Esophagus squamous epithelium (tissue), 5 donors: ENCODE measurements around the gene SLC22A1. TPM values are rescaled to one million over a fixed set of nuclear protein-coding genes. Genes with fewer than 3 reads are reported as not detected.

ENCODE experiments used
- DNase-seq: peaks from one replicate; lab custom pipeline; 2025; lab: John Stamatoyannopoulos, UW
- H3K27ac ChIP-seq, 4 donors: fragments of 200-600 bp; sonication (generic); one replicate each; pipeline ENCODE4 v1.5.1; 2016 to 2019; ENCODE audit warnings: mild to moderate bottlenecking in 1 of 4
- H3K27me3 ChIP-seq, 4 donors: fragments of 200-600 bp; sonication (generic); 1 replicate in 3 of 4; 2 replicates in 1 of 4; pipeline versions ENCODE4 v1.5.1 to v1.6.0; 2017 to 2021; ENCODE audit warnings: antibody characterized with exemption in 1 of 4
- H3K36me3 ChIP-seq, 3 donors: fragments of 200-600 bp; sonication (generic); one replicate each; pipeline ENCODE4 v1.5.1; 2016 to 2019
- H3K4me1 ChIP-seq, 3 donors: fragments of 200-600 bp; sonication (generic); one replicate each; pipeline ENCODE4 v1.5.1; 2017 to 2019
- H3K4me3 ChIP-seq, 4 donors: fragments of 200-600 bp; sonication (generic); 1 replicate in 3 of 4; 2 replicates in 1 of 4; pipeline ENCODE4 v1.5.1; 2016 to 2019; ENCODE audit warnings: mild to moderate bottlenecking in 2 of 4, moderate library complexity in 1 of 4
- H3K9me3 ChIP-seq, 3 donors: fragments of 200-600 bp; sonication (generic); one replicate each; pipeline ENCODE4 v1.5.1; 2016 to 2019
- POLR2A ChIP-seq, 4 donors: fragments of 450-650 bp; IDR thresholded peaks; one replicate each; pipeline ENCODE4 v1.6.1; 2017; ENCODE audit warnings: antibody characterized with exemption in 4 of 4, mild to moderate bottlenecking in 4 of 4, moderate library complexity in 3 of 4
- WGBS, 2 donors: methylation state at CpG; one replicate each; pipeline ENCODE4 v1.1.5; 2018; 5-methylcytosine and 5-hydroxymethylcytosine counted together
- intact Hi-C: fragments of 100-400 bp; cut with DNase I; formaldehyde crosslinking; loops from one replicate; pipeline ENCODE4 v1.15.0; 2022
- total RNA-seq, 4 donors: library from RNA; depleted of rRNA; stranded (reverse); fragments of >200 nt; gene quantifications; one replicate each; pipeline ENCODE4 v1.1.0, GENCODE V29; 2016
- TF ChIP-seq, protein P1 (sequence below), 6 experiments: fragments of 450-650 bp in 4 of 6; fragments of 200-600 bp in 2 of 6; sonication (generic) in 2 of 6; IDR thresholded peaks; one replicate each; pipeline ENCODE4 v1.5.1; 2016 to 2019; ENCODE audit warnings: antibody characterized with exemption in 6 of 6, mild to moderate bottlenecking in 4 of 6, moderate library complexity in 4 of 6
- donor health status: DM: yes; HTN: yes; CAD: no.

SLC22A1 gene
- total RNA-seq, 4 donors from 2014 or later: 0.35 to 0.53 (median 0.38) TPM; not detected in 1

DNA sequence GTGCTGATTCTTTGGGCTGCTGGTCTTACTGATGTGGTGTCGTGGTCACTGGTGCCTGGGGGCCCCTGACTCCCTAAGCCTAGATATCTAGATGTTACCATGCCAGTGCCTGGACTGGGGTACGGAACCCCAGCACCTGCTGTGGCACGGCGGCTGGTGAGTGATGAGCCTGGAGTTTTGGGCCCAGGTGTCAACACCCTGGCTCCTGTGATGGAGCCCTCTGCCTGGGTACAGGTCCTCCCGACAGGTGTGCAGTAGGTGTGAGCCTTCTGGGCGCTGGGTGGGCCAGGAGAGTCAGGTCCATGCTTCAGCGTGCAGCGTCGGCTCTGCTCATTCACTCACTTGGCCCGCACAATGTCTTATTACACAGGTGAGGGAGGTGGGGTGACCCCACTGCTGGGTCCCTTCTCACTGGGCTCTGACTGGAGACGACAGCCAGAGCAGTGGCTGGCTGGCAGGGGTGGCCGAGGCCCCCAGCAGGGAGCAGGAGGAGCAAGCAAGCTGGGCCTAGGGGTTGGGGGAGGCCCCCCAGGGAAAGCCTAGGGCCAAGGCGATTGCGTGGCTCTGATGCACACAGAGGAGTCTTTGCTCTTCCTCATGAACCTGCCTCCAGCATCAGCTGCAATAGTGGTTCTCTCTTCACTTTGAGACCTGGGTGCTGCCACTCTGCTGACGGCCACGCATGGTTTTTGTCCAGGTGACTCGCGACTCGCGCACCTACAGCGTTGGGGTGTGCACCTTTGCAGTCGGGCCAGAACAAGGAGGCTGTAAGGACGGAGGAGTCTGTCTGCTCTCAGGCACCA lies 42.5 kb upstream of the SLC22A1 start:
- no peak for DNase-seq
- H3K36me3 ChIP-seq: peaks cover 40 to 100% (median 60%) of the 10 kb centered on the region in 3 donors
- TF ChIP-seq, protein P1, sequence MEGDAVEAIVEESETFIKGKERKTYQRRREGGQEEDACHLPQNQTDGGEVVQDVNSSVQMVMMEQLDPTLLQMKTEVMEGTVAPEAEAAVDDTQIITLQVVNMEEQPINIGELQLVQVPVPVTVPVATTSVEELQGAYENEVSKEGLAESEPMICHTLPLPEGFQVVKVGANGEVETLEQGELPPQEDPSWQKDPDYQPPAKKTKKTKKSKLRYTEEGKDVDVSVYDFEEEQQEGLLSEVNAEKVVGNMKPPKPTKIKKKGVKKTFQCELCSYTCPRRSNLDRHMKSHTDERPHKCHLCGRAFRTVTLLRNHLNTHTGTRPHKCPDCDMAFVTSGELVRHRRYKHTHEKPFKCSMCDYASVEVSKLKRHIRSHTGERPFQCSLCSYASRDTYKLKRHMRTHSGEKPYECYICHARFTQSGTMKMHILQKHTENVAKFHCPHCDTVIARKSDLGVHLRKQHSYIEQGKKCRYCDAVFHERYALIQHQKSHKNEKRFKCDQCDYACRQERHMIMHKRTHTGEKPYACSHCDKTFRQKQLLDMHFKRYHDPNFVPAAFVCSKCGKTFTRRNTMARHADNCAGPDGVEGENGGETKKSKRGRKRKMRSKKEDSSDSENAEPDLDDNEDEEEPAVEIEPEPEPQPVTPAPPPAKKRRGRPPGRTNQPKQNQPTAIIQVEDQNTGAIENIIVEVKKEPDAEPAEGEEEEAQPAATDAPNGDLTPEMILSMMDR (IDR thresholded peaks at IDR 0.05): no peak
- TF ChIP-seq POLR2A (IDR thresholded peaks at IDR 0.05): no peak

DNA sequence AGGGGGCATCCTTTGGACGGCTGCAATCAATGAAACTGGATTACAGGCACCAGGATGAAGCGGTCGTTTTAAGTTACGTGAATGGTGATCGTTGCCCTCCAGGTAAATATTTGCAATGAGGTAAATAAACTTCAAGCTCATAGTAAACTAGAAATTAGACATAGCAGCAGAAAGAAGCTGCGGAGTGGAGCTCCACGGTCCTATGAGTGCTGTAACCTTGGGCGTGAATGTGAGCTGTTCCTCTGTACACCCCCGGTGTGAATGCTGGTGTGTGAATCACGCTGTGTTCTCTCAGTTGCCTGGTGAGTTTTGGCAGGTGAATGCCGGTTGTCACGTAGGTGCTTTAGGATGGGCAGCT lies 42.0 kb upstream of the SLC22A1 start:
- DNase-seq: no peak
- H3K4me3 ChIP-seq: no peak overlapping the region
- H3K9me3 ChIP-seq: no peaks in the 10 kb centered on the region
- H3K27me3 ChIP-seq: no peaks in the 10 kb centered on the region
- H3K4me1 ChIP-seq: no peaks in the 10 kb centered on the region
- 90 to 95% methylated on average over 11 to 12 of the region's 12 CpGs for WGBS, 2 donors
- no peak overlapping the region for H3K27ac ChIP-seq
- intact Hi-C loops: no loop called here
- H3K36me3 ChIP-seq: peaks cover 45 to 100% (median 62%) of the 10 kb centered on the region in 3 donors
- TF ChIP-seq, protein P1 (IDR thresholded peaks at IDR 0.05): no peak
- TF ChIP-seq POLR2A (IDR thresholded peaks at IDR 0.05): no peak

More for the DNA sequence above, 42.5 kb upstream of the SLC22A1 start:
- no peak overlapping the region for H3K27ac ChIP-seq
- H3K9me3 ChIP-seq: no peaks in the 10 kb centered on the region
- H3K27me3 ChIP-seq: no peaks in the 10 kb centered on the region
- no peak overlapping the region for H3K4me3 ChIP-seq
- 80 to 89% methylated on average over 1 to 3 of the region's 23 CpGs for WGBS, 2 donors
- intact Hi-C loops: no loop called here
- H3K4me1 ChIP-seq: no peaks in the 10 kb centered on the region

DNA sequence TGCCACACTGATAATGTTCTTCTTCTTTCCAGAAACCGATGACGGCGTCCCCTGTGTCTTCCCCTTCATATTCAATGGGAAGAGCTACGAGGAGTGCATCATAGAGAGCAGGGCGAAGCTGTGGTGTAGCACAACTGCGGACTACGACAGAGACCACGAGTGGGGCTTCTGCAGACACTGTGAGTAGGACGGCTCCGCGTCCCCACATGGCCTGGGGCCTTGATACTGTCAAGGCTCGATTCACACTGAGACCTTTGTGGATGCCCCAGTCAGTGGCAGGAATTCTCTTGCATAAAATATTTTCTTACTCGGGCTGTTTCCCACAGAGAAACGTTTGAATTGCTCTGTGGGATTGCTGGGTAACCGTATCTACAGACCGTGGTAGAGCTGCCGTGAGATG lies 41.5 kb upstream of the SLC22A1 start:
- Histone ChIP-seq H3K9me3 (no peaks in the 10 kb centered on the region), H3K4me3 (no peak overlapping the region), H3K27ac (no peak overlapping the region), H3K4me1 (no peaks in the 10 kb centered on the region), H3K27me3 (no peaks in the 10 kb centered on the region), H3K36me3 (peaks cover 49 to 100% (median 67%) of the 10 kb centered on the region in 3 donors)
- 91 to 96% methylated on average over 11 to 14 of the region's 17 CpGs for WGBS, 2 donors
- no peak for DNase-seq
- TF ChIP-seq POLR2A (IDR thresholded peaks at IDR 0.05): no peak
- TF ChIP-seq, protein P1 (IDR thresholded peaks at IDR 0.05): no peak
- intact Hi-C loops: no loop called here

DNA sequence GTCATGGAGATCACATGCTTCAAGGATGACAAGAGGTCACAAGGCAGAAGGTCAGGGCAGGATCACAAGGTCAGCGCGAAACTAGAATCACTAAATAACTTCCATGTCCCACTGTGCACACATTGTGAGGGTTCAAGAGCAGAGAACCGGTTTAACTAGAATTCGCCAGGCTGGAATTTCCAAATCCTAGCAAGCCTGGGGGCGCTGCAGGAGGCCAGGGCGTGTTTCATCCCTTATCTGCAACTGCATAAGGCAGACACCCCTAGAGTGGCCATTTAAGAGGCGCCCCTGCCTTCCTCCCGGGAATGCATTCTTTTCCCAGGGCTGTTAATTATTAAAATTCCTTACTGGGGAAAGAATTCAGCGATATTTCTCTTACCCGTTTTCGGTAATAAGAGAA lies 40.2 kb upstream of the SLC22A1 start:
- DNase-seq: no peak
- Histone ChIP-seq H3K9me3 (no peaks in the 10 kb centered on the region), H3K27me3 (no peaks in the 10 kb centered on the region), H3K36me3 (peaks cover 49 to 100% (median 79%) of the 10 kb centered on the region in 3 donors), H3K4me3 (no peak overlapping the region), H3K4me1 (no peaks in the 10 kb centered on the region), H3K27ac (no peak overlapping the region)
- 90% methylated on average over 11 of the region's 11 CpGs for WGBS, 2 donors
- TF ChIP-seq POLR2A (IDR thresholded peaks at IDR 0.05): no peak
- TF ChIP-seq, protein P1 (IDR thresholded peaks at IDR 0.05): no peak
- intact Hi-C loops: no loop called here

DNA sequence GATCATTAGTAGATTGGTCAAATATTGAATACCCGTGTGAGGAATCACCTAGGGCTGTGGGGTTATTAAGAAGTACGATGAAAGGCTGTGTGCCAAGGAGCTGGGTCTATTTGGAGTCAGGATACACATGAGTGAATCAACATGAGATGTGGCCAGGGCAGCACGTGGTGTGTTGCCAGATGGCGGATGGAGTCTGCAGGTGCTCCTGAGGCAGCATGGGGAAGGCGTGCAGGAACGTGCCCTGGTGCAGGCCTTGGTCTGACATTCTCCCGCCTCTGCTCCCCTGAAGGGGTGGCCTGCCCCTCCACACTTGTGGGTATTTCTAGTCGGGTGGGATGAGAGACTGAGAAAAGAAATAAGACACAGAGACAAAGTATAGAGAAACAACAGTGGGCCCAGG lies 39.0 kb upstream of the SLC22A1 start:
- H3K27me3 ChIP-seq: no peaks in the 10 kb centered on the region
- H3K4me1 ChIP-seq: no peaks in the 10 kb centered on the region
- DNase-seq: no peak
- H3K36me3 ChIP-seq: peaks cover 49 to 100% (median 82%) of the 10 kb centered on the region in 3 donors
- TF ChIP-seq, protein P1 (IDR thresholded peaks at IDR 0.05): no peak
- TF ChIP-seq POLR2A (IDR thresholded peaks at IDR 0.05): no peak
- H3K4me3 ChIP-seq: no peak overlapping the region
- no peak overlapping the region for H3K27ac ChIP-seq
- intact Hi-C loops: no loop called here
- 43 to 64% methylated on average over 7 to 8 of the region's 8 CpGs for WGBS, 2 donors
- H3K9me3 ChIP-seq: no peaks in the 10 kb centered on the region
